CD4-positive, alpha-beta T cell (primary cell): ENCODE measurements around the gene ATP2B2. TPM values are rescaled to one million over a fixed set of nuclear protein-coding genes. Genes with fewer than 3 reads are reported as not detected.

Source experiments
- ATAC-seq: fragments of 200-7000 bp; cut with Tn5 transposase; one replicate; pipeline ENCODE4 v1.10.0; 2022; ENCODE audit warnings: mild to moderate bottlenecking; ENCODE audit not compliant: poor library complexity
- CTCF ChIA-PET: fragments of 350-600 bp; sonication (Branson Sonifier 250); formaldehyde crosslinking; loops from one replicate; lab custom pipeline; 2021; ENCODE audit warnings: antibody characterized with exemption, inconsistent platforms; lab: Charles Lee
- POLR2A ChIA-PET: fragments of 350-600 bp; sonication (Branson Sonifier 250); formaldehyde crosslinking; loops from one replicate; lab custom pipeline; 2021; ENCODE audit warnings: antibody characterized with exemption, inconsistent platforms; lab: Charles Lee
- DNase-seq, 14 experiments: peaks; one replicate each; pipeline ENCODE4 v3.0.0-alpha.2; 2013 to 2020; ENCODE audit warnings: mixed read lengths in 2 of 14
- H3K27ac ChIP-seq, 2 donors: one replicate each; pipeline versions ENCODE4 v1.5.1 to v1.7.0; 2013; ENCODE audit warnings: low read length in 2 of 2, low read depth in 1 of 2, mild to moderate bottlenecking in 1 of 2
- H3K27me3 ChIP-seq, 2 experiments: 1 replicate in 1 of 2; 2 replicates in 1 of 2; pipeline versions ENCODE4 v1.6.1 to v1.7.0; 2013; ENCODE audit warnings: low read length in 2 of 2, control low read depth in 1 of 2, mild to moderate bottlenecking in 1 of 2, moderate library complexity in 1 of 2; ENCODE audit not compliant: insufficient read depth in 2 of 2, control insufficient read depth in 1 of 2
- H3K36me3 ChIP-seq: one replicate; pipeline ENCODE4 v1.6.1; 2013; ENCODE audit warnings: low read length, control low read depth; ENCODE audit not compliant: insufficient read depth
- H3K4me1 ChIP-seq: one replicate; pipeline ENCODE4 v1.6.1; 2013; ENCODE audit warnings: low read length, control low read depth; ENCODE audit not compliant: insufficient read depth
- H3K4me3 ChIP-seq: one replicate; pipeline ENCODE4 v1.5.1; 2013; ENCODE audit warnings: mild to moderate bottlenecking, low read length, moderate library complexity
- H3K9me3 ChIP-seq, 2 experiments: 1 replicate in 1 of 2; 2 replicates in 1 of 2; pipeline versions ENCODE4 v1.6.1 to v1.7.0; 2013; ENCODE audit warnings: low read length in 2 of 2, mild to moderate bottlenecking in 2 of 2, control low read depth in 1 of 2, moderate library complexity in 1 of 2; ENCODE audit not compliant: control insufficient read depth in 1 of 2, insufficient read depth in 1 of 2
- H3K27ac Mint-ChIP-seq: one replicate; pipeline ENCODE4 v1.8.0; 2020; ENCODE audit warnings: mixed read lengths
- H3K27me3 Mint-ChIP-seq: one replicate; pipeline ENCODE4 v1.8.0; 2021; ENCODE audit warnings: mixed read lengths
- H3K36me3 Mint-ChIP-seq: one replicate; pipeline ENCODE4 v1.8.0; 2021; ENCODE audit warnings: low read depth, mixed read lengths
- H3K4me1 Mint-ChIP-seq: one replicate; pipeline ENCODE4 v1.8.0; 2021; ENCODE audit warnings: low read depth, mixed read lengths
- H3K4me3 Mint-ChIP-seq: one replicate; pipeline ENCODE4 v1.8.0; 2020; ENCODE audit warnings: mild to moderate bottlenecking, mixed read lengths
- H3K9me3 Mint-ChIP-seq: one replicate; pipeline ENCODE4 v1.8.0; 2020; ENCODE audit warnings: mixed read lengths
- CTCF ChIP-seq: fragments of 200-600 bp; IDR thresholded peaks from one replicate; pipeline ENCODE4 v1.8.0; 2022; ENCODE audit warnings: antibody characterized with exemption, mild to moderate bottlenecking
- intact Hi-C, 2 experiments: fragments of 100-400 bp; cut with DNase I in 1 of 2; cut with micrococcal nuclease in 1 of 2; formaldehyde crosslinking; loops; one replicate each; pipeline versions ENCODE4 v1.15.1 to v1.9.0; 2023 to 2025; cut with DNase I, micrococcal nuclease
- total RNA-seq, 174 experiments: library from RNA in 2 of 174; stranded (reverse) in 2 of 174; gene quantifications; one replicate each; pipeline ENCODE4 v1.2.3 and lab custom pipeline; 2021 to 2026

The ATP2B2 gene
- total RNA-seq, 2 experiments from 2014 or later: not detected

GRCh38 chr3:10371167-10371566 lies 134.2 kb downstream of the ATP2B2 start:
- Mint-ChIP-seq H3K36me3 (no peaks in the 10 kb centered on the region), H3K4me1 (no peaks in the 10 kb centered on the region), H3K27ac (no peak overlapping the region), H3K4me3 (no peak overlapping the region), H3K9me3 (no peaks in the 10 kb centered on the region), H3K27me3 (peaks cover 5% of the 10 kb centered on the region)
- TF ChIP-seq CTCF: no peak
- Histone ChIP-seq H3K27me3 (no peaks in the 10 kb centered on the region), H3K36me3 (no peaks in the 10 kb centered on the region), H3K4me3 (no peak overlapping the region), H3K4me1 (peaks cover 8% of the 10 kb centered on the region), H3K27ac (no peak overlapping the region), H3K9me3 (peaks cover 0 to 4% of the 10 kb centered on the region in 2 experiments)
- ChIA-PET CTCF (no interaction called here), POLR2A (no interaction called here)
- no peak for DNase-seq
- no peak for ATAC-seq
- intact Hi-C loops: no loop called here

- H3K27ac ChIP-seq: no peak overlapping the region
- H3K9me3 Mint-ChIP-seq: no peaks in the 10 kb centered on the region
- no peak overlapping the region for H3K27ac Mint-ChIP-seq
- DNase-seq (peak in 2 of 14 experiments; percentile 19 to 30), ATAC-seq (no peak)
- no peaks in the 10 kb centered on the region for H3K4me1 Mint-ChIP-seq
- no peaks in the 10 kb centered on the region for H3K36me3 Mint-ChIP-seq
- peaks cover 5% of the 10 kb centered on the region for H3K27me3 Mint-ChIP-seq
- no peak overlapping the region for H3K4me3 ChIP-seq
- H3K36me3 ChIP-seq: no peaks in the 10 kb centered on the region
- H3K27me3 ChIP-seq: no peaks in the 10 kb centered on the region
- POLR2A ChIA-PET: no interaction called here
- peaks cover 8% of the 10 kb centered on the region for H3K4me1 ChIP-seq
- intact Hi-C loops: no loop called here
- H3K9me3 ChIP-seq: peaks cover 0 to 4% of the 10 kb centered on the region in 2 experiments
- CTCF ChIA-PET: no interaction called here
- no peak for TF ChIP-seq CTCF
- no peak overlapping the region for H3K4me3 Mint-ChIP-seq
These were observed 135.0 kb downstream of the ATP2B2 start for GRCh38 chr3:10370429-10370828.

- Mint-ChIP-seq H3K4me3 (no peak overlapping the region), H3K9me3 (no peaks in the 10 kb centered on the region), H3K36me3 (no peaks in the 10 kb centered on the region), H3K27ac (no peak overlapping the region), H3K27me3 (peaks cover 5% of the 10 kb centered on the region), H3K4me1 (no peaks in the 10 kb centered on the region)
- H3K4me1 ChIP-seq: peaks cover 8% of the 10 kb centered on the region
- DNase-seq (no peak), ATAC-seq (no peak)
- TF ChIP-seq CTCF: no peak
- peaks cover 0 to 9% of the 10 kb centered on the region in 2 experiments for H3K9me3 ChIP-seq
- no peaks in the 10 kb centered on the region for H3K36me3 ChIP-seq
- H3K4me3 ChIP-seq: no peak overlapping the region
- no peaks in the 10 kb centered on the region for H3K27me3 ChIP-seq
- intact Hi-C loops: no loop called here
- CTCF ChIA-PET: no interaction called here
- H3K27ac ChIP-seq: no peak overlapping the region
- POLR2A ChIA-PET: no interaction called here
These were observed 136.9 kb downstream of the ATP2B2 start for GRCh38 chr3:10368512-10368911.
